HG03342 (cell line): ENCODE measurements around the gene MAP2K7.

Experiments
- ATAC-seq: cut with Tn5 transposase; IDR thresholded peaks from one replicate; pipeline ENCODE4 v1.9.1; 2021; ENCODE audit warnings: mild to moderate bottlenecking, moderate library complexity; ENCODE audit not compliant: unreplicated experiment

MAP2K7 gene

GRCh38 chr19:7918615-7919421 is 15.1 kb downstream of the MAP2K7 start:
- no peak for ATAC-seq

GRCh38 chr19:7919610-7920518 is 16.2 kb downstream of the MAP2K7 start, which contains the start of gene SNAPC2:
Gene SNAPC2, plus strand, starts transcription at chr19:7920338. Its CDS starts 29 bp downstream, at chr19:7920367.
- ATAC-seq: peak; percentile 57

GRCh38 chr19:7920519-7921301 is 17.0 kb downstream of the MAP2K7 start:
- ATAC-seq: peak; percentile 31

DNA sequence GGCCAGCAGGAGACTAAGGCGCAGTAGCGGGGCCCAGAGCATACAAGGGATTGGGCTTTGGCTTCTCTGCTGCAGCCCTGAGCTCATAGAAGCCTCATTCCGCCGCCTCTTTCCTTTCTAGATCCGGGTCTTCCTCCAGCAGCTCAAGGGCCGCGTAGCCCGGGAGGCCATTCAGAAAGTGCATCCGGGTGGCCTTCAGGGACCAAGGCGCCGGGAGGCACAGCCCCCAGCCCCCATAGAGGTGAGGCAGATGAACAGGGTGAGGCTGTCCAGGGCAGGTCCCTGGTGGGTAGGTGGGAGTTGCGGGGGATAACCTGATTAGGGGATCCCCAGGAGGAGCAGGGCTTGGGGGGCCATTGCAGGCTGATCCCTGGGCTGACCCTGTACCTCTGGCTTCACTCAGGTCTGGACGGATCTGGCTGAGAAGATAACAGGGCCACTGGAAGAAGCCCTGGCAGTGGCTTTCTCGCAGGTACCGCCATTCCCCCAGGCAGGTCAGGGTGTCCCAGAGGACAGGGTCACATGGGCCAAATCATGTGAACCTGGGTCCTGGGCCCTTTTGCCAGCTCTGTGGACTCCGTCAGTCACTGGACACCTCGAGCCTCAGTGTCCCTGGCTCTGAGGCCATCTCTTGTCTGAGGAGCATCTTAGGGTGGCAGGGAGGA is 17.8 kb downstream of the MAP2K7 start:
- no peak for ATAC-seq

DNA sequence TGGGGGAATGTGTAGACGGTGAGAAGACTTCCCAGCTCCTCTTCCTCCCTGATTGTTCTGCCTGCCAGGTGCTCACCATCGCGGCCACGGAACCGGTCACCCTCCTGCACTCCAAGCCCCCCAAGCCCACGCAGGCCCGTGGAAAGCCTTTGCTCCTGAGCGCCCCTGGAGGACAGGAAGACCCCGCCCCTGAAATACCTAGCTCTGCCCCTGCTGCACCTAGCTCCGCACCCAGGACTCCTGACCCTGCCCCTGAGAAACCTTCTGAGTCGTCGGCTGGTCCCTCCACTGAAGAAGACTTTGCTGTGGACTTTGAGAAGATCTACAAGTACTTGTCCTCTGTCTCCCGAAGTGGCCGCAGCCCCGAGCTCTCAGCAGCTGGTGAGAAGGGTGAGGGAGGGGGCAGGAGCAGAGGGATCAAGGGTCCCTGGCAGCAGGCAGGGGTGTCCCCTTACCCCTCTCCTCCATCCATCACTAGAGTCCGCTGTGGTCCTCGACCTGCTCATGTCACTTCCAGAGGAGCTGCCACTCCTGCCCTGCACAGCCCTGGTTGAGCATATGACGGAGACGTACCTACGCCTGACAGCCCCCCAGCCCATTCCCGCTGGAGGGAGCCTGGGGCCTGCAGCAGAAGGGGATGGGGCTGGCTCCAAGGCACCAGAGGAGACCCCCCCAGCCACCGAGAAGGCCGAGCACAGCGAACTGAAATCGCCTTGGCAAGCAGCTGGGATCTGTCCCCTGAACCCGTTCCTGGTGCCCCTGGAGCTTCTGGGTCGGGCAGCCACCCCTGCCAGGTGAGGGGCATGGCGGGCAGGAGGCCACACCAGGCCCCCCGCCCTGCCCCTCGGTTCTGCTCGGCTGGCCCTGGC is 18.5 kb downstream of the MAP2K7 start:
- no peak for ATAC-seq

- no peak for ATAC-seq
These were observed 19.1 kb downstream of the MAP2K7 start for GRCh38 chr19:7922836-7923195.

- ATAC-seq: no peak
These were observed 19.9 kb downstream of the MAP2K7 start for GRCh38 chr19:7923295-7924191.

- ATAC-seq: no peak
These were observed 20.6 kb downstream of the MAP2K7 start for GRCh38 chr19:7924241-7924640.

DNA sequence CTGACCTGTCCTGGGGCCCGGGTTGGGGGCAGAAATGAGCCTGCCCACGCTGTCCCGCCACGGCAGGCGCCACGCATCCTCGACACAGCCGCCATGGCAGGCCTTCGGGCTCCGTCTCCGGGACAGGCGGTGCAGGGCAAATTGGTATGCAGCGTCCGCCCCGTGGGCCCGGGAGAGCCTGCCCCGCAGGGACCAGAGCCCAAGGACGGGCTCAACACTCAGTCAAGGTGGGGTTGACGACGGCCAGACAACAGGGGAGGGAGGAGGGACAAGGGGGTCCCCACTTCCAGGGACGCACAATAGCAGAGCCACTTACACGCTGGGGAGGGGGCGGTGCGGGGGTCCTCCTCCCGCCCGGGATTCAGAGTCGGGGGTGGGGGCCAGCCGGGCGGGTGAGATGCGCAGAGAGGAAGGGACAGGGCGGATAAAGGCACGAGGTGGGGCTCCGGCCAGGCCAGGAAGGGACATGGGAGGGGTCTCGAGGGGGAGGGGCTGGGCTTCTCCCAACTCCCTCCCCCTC is 21.0 kb downstream of the MAP2K7 start:
- no peak for ATAC-seq

GRCh38 chr19:7925171-7925851 is 21.6 kb downstream of the MAP2K7 start:
- ATAC-seq: no peak

GRCh38 chr19:7926021-7926726 is 22.5 kb downstream of the MAP2K7 start, which contains the start of gene CTXN1:
Gene CTXN1, minus strand, starts transcription at chr19:7926135. Its CDS starts 597 bp downstream, at chr19:7925538.
- ATAC-seq: no peak

GRCh38 chr19:7926727-7927604 is 23.3 kb downstream of the MAP2K7 start:
- no peak for ATAC-seq

- ATAC-seq: no peak
These were observed 24.1 kb downstream of the MAP2K7 start for GRCh38 chr19:7927605-7928333.

DNA sequence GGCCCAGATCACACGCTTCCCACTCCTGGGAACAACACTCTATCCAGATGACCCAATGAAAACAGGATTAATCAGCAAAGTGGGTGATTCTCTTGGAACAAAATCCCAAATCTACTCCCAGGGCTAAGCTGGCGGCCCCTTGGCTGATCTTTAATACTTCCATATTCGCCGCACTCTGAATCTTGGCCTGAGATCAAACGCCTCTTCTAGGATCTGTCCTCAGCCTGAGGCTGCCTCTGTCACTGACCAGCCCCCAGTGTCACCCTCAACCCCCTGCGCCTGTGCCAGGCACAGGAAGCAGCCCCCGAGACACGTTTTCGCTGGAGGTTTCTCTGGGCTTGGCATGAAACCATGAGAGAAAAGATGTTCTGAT is 24.6 kb downstream of the MAP2K7 start:
- ATAC-seq: no peak
